ENCODE data around the gene IGFBP2.

The IGFBP2 gene

GRCh38 chr2:216607277-216607560 lies 26.0 kb upstream of the IGFBP2 start:
- peak overlapping the region; percentile 51 for H3K4me3 ChIP-seq (ENCODE audit: low read length)
- no peak for DNase-seq (ENCODE audit: low read depth, low spot score)

- DNase-seq (ENCODE audit: low read depth, low spot score): no peak
- H3K4me3 ChIP-seq (ENCODE audit: low read length): no peak overlapping the region
These were observed 24.7 kb upstream of the IGFBP2 start for GRCh38 chr2:216608525-216608924.

- DNase-seq (ENCODE audit: low read depth, low spot score): no peak
- no peak overlapping the region for H3K4me3 ChIP-seq (ENCODE audit: low read length)
These were observed 17.7 kb upstream of the IGFBP2 start for GRCh38 chr2:216615298-216616082.

- H3K4me3 ChIP-seq (ENCODE audit: low read length): no peak overlapping the region
- no peak for DNase-seq (ENCODE audit: low read depth, low spot score)
These were observed 17.0 kb upstream of the IGFBP2 start for GRCh38 chr2:216616083-216616678.

GRCh38 chr2:216617159-216617815 lies 15.9 kb upstream of the IGFBP2 start:
- no peak for DNase-seq (ENCODE audit: low read depth, low spot score)
- no peak overlapping the region for H3K4me3 ChIP-seq (ENCODE audit: low read length)

- no peak for DNase-seq (ENCODE audit: low read depth, low spot score)
These were observed 14.4 kb upstream of the IGFBP2 start for GRCh38 chr2:216618785-216619184.

GRCh38 chr2:216619411-216620393 lies 13.5 kb upstream of the IGFBP2 start:
- peak; percentile 98 for DNase-seq (ENCODE audit: low read depth, low spot score)

More at GRCh38 chr2:216618785-216619184, 14.4 kb upstream of the IGFBP2 start:
- H3K4me3 ChIP-seq (ENCODE audit: low read length): peak overlapping the region; percentile 46

GRCh38 chr2:216620786-216621185 lies 12.4 kb upstream of the IGFBP2 start:
- DNase-seq (ENCODE audit: low read depth, low spot score): no peak
- H3K4me3 ChIP-seq (ENCODE audit: low read length): no peak overlapping the region

More at GRCh38 chr2:216619411-216620393, 13.5 kb upstream of the IGFBP2 start:
- H3K4me3 ChIP-seq (ENCODE audit: low read length): peak overlapping the region; percentile 46

- no peak for DNase-seq (ENCODE audit: low read depth, low spot score)
- no peak overlapping the region for H3K4me3 ChIP-seq (ENCODE audit: low read length)
These were observed 11.9 kb upstream of the IGFBP2 start for GRCh38 chr2:216621292-216621691.

- no peak for DNase-seq (ENCODE audit: low read depth, low spot score)
- no peak overlapping the region for H3K4me3 ChIP-seq (ENCODE audit: low read length)
These were observed 10.7 kb upstream of the IGFBP2 start for GRCh38 chr2:216622526-216622925.

GRCh38 chr2:216624251-216624650 lies 9.0 kb upstream of the IGFBP2 start:
- DNase-seq (ENCODE audit: low read depth, low spot score): no peak
- no peak overlapping the region for H3K4me3 ChIP-seq (ENCODE audit: low read length)

GRCh38 chr2:216626168-216626874 lies 6.9 kb upstream of the IGFBP2 start:
- H3K4me3 ChIP-seq (ENCODE audit: low read length): no peak overlapping the region
- no peak for DNase-seq (ENCODE audit: low read depth, low spot score)

- no peak for DNase-seq (ENCODE audit: low read depth, low spot score)
- H3K4me3 ChIP-seq (ENCODE audit: low read length): no peak overlapping the region
These were observed 6.4 kb upstream of the IGFBP2 start for GRCh38 chr2:216626875-216627245.

- no peak for DNase-seq (ENCODE audit: low read depth, low spot score)
- no peak overlapping the region for H3K4me3 ChIP-seq (ENCODE audit: low read length)
These were observed 3.4 kb upstream of the IGFBP2 start for GRCh38 chr2:216629784-216630183.

- no peak for DNase-seq (ENCODE audit: low read depth, low spot score)
- H3K4me3 ChIP-seq (ENCODE audit: low read length): peak overlapping the region; percentile 56
These were observed 771 bp upstream of the IGFBP2 start for GRCh38 chr2:216632346-216632951.

GRCh38 chr2:216633616-216634369 lies 573 bp downstream of the IGFBP2 start:
- H3K4me3 ChIP-seq (ENCODE audit: low read length): peak overlapping the region; percentile 82
- DNase-seq (ENCODE audit: low read depth, low spot score): no peak

GRCh38 chr2:216634370-216635148 lies 1.3 kb downstream of the IGFBP2 start:
- peak overlapping the region; percentile 82 for H3K4me3 ChIP-seq (ENCODE audit: low read length)
- no peak for DNase-seq (ENCODE audit: low read depth, low spot score)

Data from Jurkat, Clone E6-1 (cell line).